ENCODE results near the gene SRP68. TPM values are rescaled to one million over a fixed set of nuclear protein-coding genes. Genes with fewer than 3 reads are reported as not detected.
A peak's percentile ranks its signal among the peaks of the same experiment; 100 is the strongest.

Gene SRP68
- total and polyA plus RNA-seq, 2 of the 8 experiments (the other 6 are each of a cell fraction or from before 2014, with no cell fraction given): 57.7 to 83.5 TPM

- Histone ChIP-seq H2BK120ac (replicated peaks; ENCODE audit: low read depth, low read length) (no peak overlapping the region), H4K5ac (ENCODE audit: insufficient read length, low read depth, low read length) (no peak overlapping the region), H3K14ac (ENCODE audit: insufficient read length) (no peak overlapping the region), H3K23ac (ENCODE audit: insufficient read length) (no peak overlapping the region), H3K4ac (replicated peaks; ENCODE audit: insufficient read length, low read depth, low read length) (no peak overlapping the region), H3K56ac (replicated peaks; ENCODE audit: insufficient read length, low read depth, low read length) (no peak overlapping the region), H3K79me1 (ENCODE audit: low read depth, low read length) (no peaks in the 10 kb centered on the region; the same call in 1 of the 2 replicates), H3K18ac (ENCODE audit: extremely low read depth, low read length) (no peak overlapping the region), H3K9me3 (ENCODE audit: insufficient read depth in 2 of 2, low read depth in 1 of 2, low read length in 1 of 2) (no peaks in the 10 kb centered on the region), H3K27ac (ENCODE audit: low read depth, low read length) (no peak overlapping the region), H3K36me3 (ENCODE audit: control insufficient read depth in 2 of 4, insufficient read depth in 4 of 4, low read length in 3 of 4) (peaks cover 27 to 59% (median 47%) of the 10 kb centered on the region in 4 experiments), H3K9ac (replicated peaks in 1 of 4; ENCODE audit: extremely low read depth in 1 of 4, low read depth in 3 of 4, low read length in 3 of 4) (no peak overlapping the region), H3K4me3 (ENCODE audit: extremely low read depth in 1 of 4, insufficient read depth in 2 of 4, low read depth in 3 of 4, low read length in 4 of 4) (no peak overlapping the region), H4K8ac (ENCODE audit: extremely low read depth, insufficient read depth, low read length) (0 out of 2 replicates have a peak overlapping the region, but pooled peaks have one; percentile 40), H3K23me2 (ENCODE audit: low read depth, low read length) (no peaks in the 10 kb centered on the region), H2BK20ac (ENCODE audit: low read length) (no peak overlapping the region), H2AK5ac (ENCODE audit: low read depth, low read length) (no peak overlapping the region), H3K4me1 (replicated peaks in 1 of 4; ENCODE audit: control insufficient read depth in 3 of 4, insufficient read depth in 4 of 4, low read length in 3 of 4) (no peaks in the 10 kb centered on the region), H4K20me1 (replicated peaks in 1 of 2; ENCODE audit: control insufficient read depth in 1 of 2, insufficient read depth in 2 of 2, low read length in 2 of 2) (peaks cover 0 to 9% of the 10 kb centered on the region in 2 experiments), H2BK15ac (ENCODE audit: low read length) (no peak overlapping the region), H3K79me2 (ENCODE audit: control insufficient read depth in 1 of 2, insufficient read depth in 2 of 2, low read length in 2 of 2) (no peaks in the 10 kb centered on the region), H4K91ac (replicated peaks; ENCODE audit: insufficient read length, low read length) (no peak overlapping the region), H2AFZ (ENCODE audit: low read length) (no peak overlapping the region), H3K27me3 (replicated peaks in 1 of 4; ENCODE audit: control insufficient read depth in 3 of 4, extremely low read depth in 1 of 4, insufficient read depth in 3 of 4, low read length in 3 of 4) (no peaks in the 10 kb centered on the region), H3K4me2 (ENCODE audit: insufficient read depth in 1 of 2, low read depth in 2 of 2, low read length in 2 of 2) (no peak overlapping the region), H2BK5ac (ENCODE audit: low read depth, low read length) (no peak overlapping the region), H2BK12ac (ENCODE audit: low read depth, low read length) (no peak overlapping the region)
- CTCF ChIA-PET (ENCODE audit: partially characterized antibody): interaction anchor here (0.6 to 2.8 kb wide), 5 partner anchors 15 to 189 kb away, joined by 3 to 10 read pairs (median 4); partner anchors contain the start of gene GALR2
- FAIRE-seq (no peak), DNase-seq (ENCODE audit: low read depth in 1 of 2, low spot score in 2 of 2) (no peak)
- POLR2A ChIA-PET (ENCODE audit: partially characterized antibody): interaction anchor here (0.9 to 3.3 kb wide), 6 partner anchors 10 to 50 kb away, joined by 3 to 28 read pairs (median 7); partner anchors contain the start of genes EXOC7 and ZACN
- WGBS, 2 experiments (ENCODE audit: extremely low coverage in 1 of 2, insufficient coverage in 1 of 2, insufficient read length in 1 of 2, insufficient replicate concordance in 2 of 2, low coverage in 1 of 2, low lambda C conversion rate in 2 of 2, missing lambda C conversion rate in 1 of 2): 97% methylated on average over 13 of the region's 17 CpGs; no CpG with 5 or more reads in 1 of the 2 experiments
- TF ChIP-seq TAF1 (IDR thresholded peaks at IDR 0.05; ENCODE audit: low read depth, low read length): no peak
- TF ChIP-seq EP300 (IDR thresholded peaks at IDR 0.05; ENCODE audit: borderline replicate concordance in 1 of 2, low read depth in 2 of 2, low read length in 2 of 2): no peak
- no peak for TF ChIP-seq POU5F1 (IDR thresholded peaks at IDR 0.05; ENCODE audit: low read depth, low read length)
- no peak for TF ChIP-seq TCF12 (IDR thresholded peaks at IDR 0.05; ENCODE audit: low read depth, low read length)
- TF ChIP-seq, protein P1, sequence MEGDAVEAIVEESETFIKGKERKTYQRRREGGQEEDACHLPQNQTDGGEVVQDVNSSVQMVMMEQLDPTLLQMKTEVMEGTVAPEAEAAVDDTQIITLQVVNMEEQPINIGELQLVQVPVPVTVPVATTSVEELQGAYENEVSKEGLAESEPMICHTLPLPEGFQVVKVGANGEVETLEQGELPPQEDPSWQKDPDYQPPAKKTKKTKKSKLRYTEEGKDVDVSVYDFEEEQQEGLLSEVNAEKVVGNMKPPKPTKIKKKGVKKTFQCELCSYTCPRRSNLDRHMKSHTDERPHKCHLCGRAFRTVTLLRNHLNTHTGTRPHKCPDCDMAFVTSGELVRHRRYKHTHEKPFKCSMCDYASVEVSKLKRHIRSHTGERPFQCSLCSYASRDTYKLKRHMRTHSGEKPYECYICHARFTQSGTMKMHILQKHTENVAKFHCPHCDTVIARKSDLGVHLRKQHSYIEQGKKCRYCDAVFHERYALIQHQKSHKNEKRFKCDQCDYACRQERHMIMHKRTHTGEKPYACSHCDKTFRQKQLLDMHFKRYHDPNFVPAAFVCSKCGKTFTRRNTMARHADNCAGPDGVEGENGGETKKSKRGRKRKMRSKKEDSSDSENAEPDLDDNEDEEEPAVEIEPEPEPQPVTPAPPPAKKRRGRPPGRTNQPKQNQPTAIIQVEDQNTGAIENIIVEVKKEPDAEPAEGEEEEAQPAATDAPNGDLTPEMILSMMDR (IDR thresholded peaks at IDR 0.05; ENCODE audit: control extremely low read depth in 1 of 3, insufficient read depth in 1 of 3, low read depth in 1 of 3, low read length in 3 of 3): no peak
- TF ChIP-seq, protein P2, sequence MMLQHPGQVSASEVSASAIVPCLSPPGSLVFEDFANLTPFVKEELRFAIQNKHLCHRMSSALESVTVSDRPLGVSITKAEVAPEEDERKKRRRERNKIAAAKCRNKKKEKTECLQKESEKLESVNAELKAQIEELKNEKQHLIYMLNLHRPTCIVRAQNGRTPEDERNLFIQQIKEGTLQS (IDR thresholded peaks at IDR 0.05; ENCODE audit: insufficient read depth, low read depth, low read length): no peak
- TF ChIP-seq GTF2F1 (IDR thresholded peaks at IDR 0.05; ENCODE audit: borderline replicate concordance, low read depth, low read length): no peak
- no peak for TF ChIP-seq RFX5 (IDR thresholded peaks at IDR 0.05; ENCODE audit: borderline replicate concordance, low read depth, low read length)
- no peak for TF ChIP-seq GABPA (IDR thresholded peaks at IDR 0.05; ENCODE audit: borderline replicate concordance, insufficient read depth, low read length)
Measured at GRCh38 chr17:76090517-76091129, 18.3 kb upstream of the SRP68 start.

All from H1 (cell line).